SK-N-SH treated with all-trans-retinoic acid at 6 μM for 48 hours (cell line): ENCODE data around the gene DLG5.
A peak's percentile ranks its signal among the peaks of the same experiment; 100 is the strongest.

Source experiments
- ATAC-seq: fragments of 200-7000 bp; cut with Tn5 transposase; 3 replicates; pipeline ENCODE4 v1.9.1; 2020; ENCODE audit warnings: mild to moderate bottlenecking, moderate library complexity
- ARNTL ChIP-seq: fragments of 450-650 bp; formaldehyde crosslinking; IDR thresholded peaks from 2 replicates; pipeline ENCODE4 v1.5.0; 2020; ENCODE audit warnings: low read depth, mild to moderate bottlenecking, moderate library complexity, borderline replicate concordance
- BACH2 ChIP-seq: fragments of 250-450 bp; sonication (Bioruptor Pico); IDR thresholded peaks from 2 replicates; pipeline ENCODE4 v1.9.0; 2021; ENCODE audit warnings: mild to moderate bottlenecking, borderline replicate concordance
- CSDC2 ChIP-seq: fragments of 250-450 bp; sonication (Bioruptor Pico); IDR thresholded peaks from 2 replicates; pipeline ENCODE4 v1.5.0; 2020; ENCODE audit warnings: mild to moderate bottlenecking, moderate library complexity
- ESRRG ChIP-seq: fragments of 250-450 bp; sonication (Bioruptor Pico); IDR thresholded peaks from 2 replicates; pipeline ENCODE4 v1.6.1; 2021; ENCODE audit warnings: mild to moderate bottlenecking
- GLIS3 ChIP-seq: fragments of 250-450 bp; sonication (Bioruptor Pico); IDR thresholded peaks from 2 replicates; pipeline ENCODE4 v1.5.0; 2020; ENCODE audit warnings: mild to moderate bottlenecking, moderate library complexity
- ISL1 ChIP-seq: fragments of 250-450 bp; sonication (Bioruptor Pico); IDR thresholded peaks from 2 replicates; pipeline ENCODE4 v2.1.2; 2022; ENCODE audit warnings: mild to moderate bottlenecking, moderate library complexity
- OSR1 ChIP-seq: fragments of 250-450 bp; sonication (Bioruptor Pico); IDR thresholded peaks from 2 replicates; pipeline ENCODE4 v1.8.0; 2022; ENCODE audit warnings: moderate library complexity, mild to moderate bottlenecking, inconsistent platforms
- PPARA ChIP-seq: fragments of 250-450 bp; sonication (Bioruptor Pico); IDR thresholded peaks from 2 replicates; pipeline ENCODE4 v1.5.0; 2020; ENCODE audit warnings: mild to moderate bottlenecking, borderline replicate concordance
- RARB ChIP-seq: fragments of 250-450 bp; sonication (Bioruptor Pico); IDR thresholded peaks from 2 replicates; pipeline ENCODE4 v1.8.0; 2021; ENCODE audit warnings: mild to moderate bottlenecking, moderate library complexity
- TCF4 ChIP-seq: fragments of 250-450 bp; sonication (Bioruptor Pico); IDR thresholded peaks from 2 replicates; pipeline ENCODE4 v1.8.0; 2021; ENCODE audit warnings: mild to moderate bottlenecking, moderate library complexity, borderline replicate concordance
- TOX ChIP-seq: fragments of 250-450 bp; sonication (Bioruptor Pico); IDR thresholded peaks from 2 replicates; pipeline ENCODE4 v1.8.0; 2021; ENCODE audit warnings: mild to moderate bottlenecking, moderate library complexity, borderline replicate concordance
- ZC3H10 ChIP-seq: fragments of 250-450 bp; sonication (Bioruptor Pico); IDR thresholded peaks from 2 replicates; pipeline ENCODE4 v1.5.1; 2021; ENCODE audit warnings: mild to moderate bottlenecking, moderate library complexity
- ZFP3 ChIP-seq: fragments of 250-450 bp; sonication (Bioruptor Pico); IDR thresholded peaks from 2 replicates; pipeline ENCODE4 v1.5.0; 2020; ENCODE audit warnings: mild to moderate bottlenecking, moderate library complexity
- ZFP30 ChIP-seq: fragments of 450-650 bp; formaldehyde crosslinking; IDR thresholded peaks from 2 replicates; pipeline ENCODE4 v1.5.0; 2022; ENCODE audit warnings: mild to moderate bottlenecking, moderate library complexity
- ZNF565 ChIP-seq: fragments of 450-650 bp; formaldehyde crosslinking; conservative IDR thresholded peaks from 2 replicates; pipeline ENCODE4 v1.5.0; 2020; ENCODE audit warnings: low read depth, mild to moderate bottlenecking, moderate library complexity
- ZNF70 ChIP-seq: fragments of 450-650 bp; formaldehyde crosslinking; IDR thresholded peaks from 2 replicates; pipeline ENCODE4 v1.5.0; 2020; ENCODE audit warnings: mild to moderate bottlenecking, moderate library complexity
- ZNF8 ChIP-seq: fragments of 450-650 bp; formaldehyde crosslinking; IDR thresholded peaks from 2 replicates; pipeline ENCODE4 v1.5.0; 2020; ENCODE audit warnings: mild to moderate bottlenecking, moderate library complexity
- TF ChIP-seq, protein P1 (sequence below): fragments of 250-450 bp; sonication (Bioruptor Pico); IDR thresholded peaks from 2 replicates; pipeline ENCODE4 v1.5.1; 2021; ENCODE audit warnings: mild to moderate bottlenecking, moderate library complexity
- TF ChIP-seq, protein P2 (sequence below): fragments of 250-450 bp; sonication (Bioruptor Pico); IDR thresholded peaks from 2 replicates; pipeline ENCODE4 v1.8.0; 2021; ENCODE audit warnings: low read depth, mild to moderate bottlenecking, moderate library complexity, borderline replicate concordance

Gene DLG5

DNA sequence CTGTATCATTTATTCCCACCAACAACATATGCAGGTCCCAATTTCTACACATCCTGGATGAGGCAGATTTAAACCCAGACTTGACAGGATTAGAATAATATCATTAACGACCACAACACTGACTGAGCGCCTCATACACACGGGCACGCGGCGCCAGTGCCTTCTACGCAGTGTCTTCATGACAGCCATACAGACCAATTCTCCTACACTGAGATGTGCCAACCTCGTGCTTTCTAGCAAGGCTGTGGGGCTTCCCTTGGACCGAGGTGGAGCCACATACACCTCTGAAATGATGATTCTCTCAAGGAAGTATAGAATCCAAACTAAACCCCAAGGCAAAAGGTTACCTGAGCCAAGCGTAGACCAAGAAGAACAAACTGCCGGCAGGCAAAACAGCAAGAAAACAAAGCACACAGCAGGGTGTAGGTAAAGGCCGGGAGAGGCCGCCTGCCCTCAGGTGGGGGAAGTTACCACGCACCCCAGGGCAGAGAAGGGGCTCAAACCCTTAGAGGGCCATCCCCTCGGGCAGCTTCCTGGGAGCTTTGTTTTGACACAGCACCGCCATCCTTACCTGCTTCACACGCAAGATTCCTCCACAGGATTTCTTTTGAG is 75.8 kb downstream of the DLG5 start:
- no peak for TF ChIP-seq ZNF565 (CRISPR knock-in tag)
- TF ChIP-seq OSR1 (CRISPR knock-in tag): no peak
- no peak for TF ChIP-seq CSDC2
- TF ChIP-seq, protein P1, sequence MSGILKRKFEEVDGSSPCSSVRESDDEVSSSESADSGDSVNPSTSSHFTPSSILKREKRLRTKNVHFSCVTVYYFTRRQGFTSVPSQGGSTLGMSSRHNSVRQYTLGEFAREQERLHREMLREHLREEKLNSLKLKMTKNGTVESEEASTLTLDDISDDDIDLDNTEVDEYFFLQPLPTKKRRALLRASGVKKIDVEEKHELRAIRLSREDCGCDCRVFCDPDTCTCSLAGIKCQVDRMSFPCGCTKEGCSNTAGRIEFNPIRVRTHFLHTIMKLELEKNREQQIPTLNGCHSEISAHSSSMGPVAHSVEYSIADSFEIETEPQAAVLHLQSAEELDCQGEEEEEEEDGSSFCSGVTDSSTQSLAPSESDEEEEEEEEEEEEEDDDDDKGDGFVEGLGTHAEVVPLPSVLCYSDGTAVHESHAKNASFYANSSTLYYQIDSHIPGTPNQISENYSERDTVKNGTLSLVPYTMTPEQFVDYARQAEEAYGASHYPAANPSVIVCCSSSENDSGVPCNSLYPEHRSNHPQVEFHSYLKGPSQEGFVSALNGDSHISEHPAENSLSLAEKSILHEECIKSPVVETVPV (CRISPR knock-in tag): no peak
- TF ChIP-seq ARNTL (CRISPR knock-in tag): no peak
- TF ChIP-seq TOX (CRISPR knock-in tag): no peak
- TF ChIP-seq, all 23 proteins: peak for 0
- ATAC-seq: no peak

DNA sequence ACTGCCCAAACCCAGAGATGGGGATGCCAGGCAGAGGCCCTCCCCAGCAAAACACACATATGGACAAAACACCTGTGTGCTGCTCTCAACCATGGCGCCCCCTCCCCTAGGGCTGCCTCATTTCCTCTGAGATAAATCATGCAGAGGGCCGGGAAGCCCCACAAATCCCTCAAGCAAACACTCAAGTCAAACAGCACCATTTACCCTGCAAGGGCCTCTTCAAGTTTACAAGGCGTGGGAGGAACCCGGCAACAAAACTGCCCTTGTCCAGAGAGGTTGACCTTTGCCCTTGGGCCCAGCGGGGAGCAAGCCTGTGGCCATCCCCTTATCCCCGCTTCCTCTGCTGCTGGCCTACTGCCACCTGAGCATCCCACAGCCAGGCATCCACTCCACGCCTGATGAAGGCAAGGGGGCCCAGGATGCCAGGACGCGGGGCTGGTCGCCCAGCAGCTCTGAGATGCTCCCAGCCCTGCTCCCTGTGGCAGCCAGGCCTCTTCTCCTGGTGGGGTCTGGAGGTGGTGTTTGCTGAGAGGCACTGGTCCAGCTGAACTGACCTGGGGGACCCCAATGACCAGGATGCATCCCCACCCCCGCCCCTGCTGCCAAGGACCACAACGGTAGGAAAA is 77.4 kb downstream of the DLG5 start:
- no peak for ATAC-seq
- TF ChIP-seq ZFP3 (no peak), TOX (CRISPR knock-in tag) (no peak), BACH2 (no peak), ZFP30 (CRISPR knock-in tag) (no peak), ARNTL (CRISPR knock-in tag) (no peak), ZC3H10 (no peak), ZNF565 (CRISPR knock-in tag) (no peak), PPARA (no peak), ZNF70 (no peak)
- TF ChIP-seq, protein P1 (CRISPR knock-in tag): no peak

DNA sequence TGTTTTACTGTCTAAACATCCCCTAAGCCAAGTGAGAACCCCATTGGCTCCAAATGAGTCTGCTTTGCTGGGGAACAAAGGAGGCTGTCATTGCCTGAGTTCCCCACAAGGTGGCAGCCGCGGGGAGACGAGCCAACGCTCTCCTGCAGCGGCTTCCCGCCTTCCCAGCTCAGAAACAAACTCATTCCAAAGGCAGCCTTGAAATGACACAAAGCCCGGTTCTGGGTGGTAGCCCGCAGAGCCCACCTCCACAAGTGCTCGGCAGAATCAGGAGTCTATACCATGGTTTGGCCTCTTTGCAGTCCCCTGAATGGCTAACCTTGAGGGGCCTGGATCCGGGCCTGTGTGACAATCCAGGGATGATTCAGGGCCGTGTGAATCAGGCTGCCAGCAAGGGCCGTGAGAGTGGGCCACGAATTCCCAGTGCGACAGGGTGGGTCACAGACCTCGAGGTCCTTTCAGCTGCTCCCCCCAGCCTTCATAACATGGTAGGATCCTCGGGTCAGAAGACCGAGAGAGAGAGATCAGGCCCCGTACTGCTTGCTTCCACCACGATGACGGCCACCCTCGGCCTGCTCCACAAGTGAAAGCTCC is 79.7 kb downstream of the DLG5 start:
- no peak for TF ChIP-seq ZNF8
- TF ChIP-seq RARB (CRISPR knock-in tag): no peak
- TF ChIP-seq ZFP3: no peak
- no peak for TF ChIP-seq ZNF565 (CRISPR knock-in tag)
- TF ChIP-seq ZNF70: no peak
- ATAC-seq: peak; percentile 81

DNA sequence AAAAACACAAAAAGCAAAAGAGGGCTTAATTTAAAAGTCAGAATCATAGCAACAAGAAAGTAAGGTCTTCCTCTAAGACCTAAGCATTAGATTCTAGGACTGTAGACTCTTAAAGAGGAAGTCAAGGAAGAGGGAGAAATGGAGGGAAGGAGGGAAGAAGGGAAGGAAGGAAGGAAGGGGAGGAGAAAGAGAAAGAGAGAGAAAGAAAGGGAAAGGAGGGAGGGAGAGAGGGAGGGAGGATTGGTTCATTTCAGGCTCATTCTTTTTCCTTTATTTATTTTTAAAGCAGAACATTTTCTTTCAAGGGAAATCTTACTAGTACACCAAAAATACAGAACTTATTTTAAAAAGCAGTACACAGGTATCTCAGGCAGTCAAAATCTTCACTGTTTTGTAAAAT is 81.1 kb downstream of the DLG5 start:
- ATAC-seq: no peak; the same call in 2 of the 3 replicates
- TF ChIP-seq TCF4 (CRISPR knock-in tag) (no peak), ESRRG (CRISPR knock-in tag) (no peak), RARB (CRISPR knock-in tag) (no peak), ISL1 (CRISPR knock-in tag) (no peak), TOX (CRISPR knock-in tag) (no peak), ZFP30 (CRISPR knock-in tag) (no peak), ZNF565 (CRISPR knock-in tag) (no peak), OSR1 (CRISPR knock-in tag) (no peak)
- TF ChIP-seq, protein P2, sequence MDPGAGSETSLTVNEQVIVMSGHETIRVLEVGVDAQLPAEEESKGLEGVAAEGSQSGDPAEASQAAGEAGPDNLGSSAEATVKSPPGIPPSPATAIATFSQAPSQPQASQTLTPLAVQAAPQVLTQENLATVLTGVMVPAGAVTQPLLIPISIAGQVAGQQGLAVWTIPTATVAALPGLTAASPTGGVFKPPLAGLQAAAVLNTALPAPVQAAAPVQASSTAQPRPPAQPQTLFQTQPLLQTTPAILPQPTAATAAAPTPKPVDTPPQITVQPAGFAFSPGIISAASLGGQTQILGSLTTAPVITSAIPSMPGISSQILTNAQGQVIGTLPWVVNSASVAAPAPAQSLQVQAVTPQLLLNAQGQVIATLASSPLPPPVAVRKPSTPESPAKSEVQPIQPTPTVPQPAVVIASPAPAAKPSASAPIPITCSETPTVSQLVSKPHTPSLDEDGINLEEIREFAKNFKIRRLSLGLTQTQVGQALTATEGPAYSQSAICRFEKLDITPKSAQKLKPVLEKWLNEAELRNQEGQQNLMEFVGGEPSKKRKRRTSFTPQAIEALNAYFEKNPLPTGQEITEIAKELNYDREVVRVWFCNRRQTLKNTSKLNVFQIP (CRISPR knock-in tag): no peak
- TF ChIP-seq, all 23 proteins: peak for 0

DNA sequence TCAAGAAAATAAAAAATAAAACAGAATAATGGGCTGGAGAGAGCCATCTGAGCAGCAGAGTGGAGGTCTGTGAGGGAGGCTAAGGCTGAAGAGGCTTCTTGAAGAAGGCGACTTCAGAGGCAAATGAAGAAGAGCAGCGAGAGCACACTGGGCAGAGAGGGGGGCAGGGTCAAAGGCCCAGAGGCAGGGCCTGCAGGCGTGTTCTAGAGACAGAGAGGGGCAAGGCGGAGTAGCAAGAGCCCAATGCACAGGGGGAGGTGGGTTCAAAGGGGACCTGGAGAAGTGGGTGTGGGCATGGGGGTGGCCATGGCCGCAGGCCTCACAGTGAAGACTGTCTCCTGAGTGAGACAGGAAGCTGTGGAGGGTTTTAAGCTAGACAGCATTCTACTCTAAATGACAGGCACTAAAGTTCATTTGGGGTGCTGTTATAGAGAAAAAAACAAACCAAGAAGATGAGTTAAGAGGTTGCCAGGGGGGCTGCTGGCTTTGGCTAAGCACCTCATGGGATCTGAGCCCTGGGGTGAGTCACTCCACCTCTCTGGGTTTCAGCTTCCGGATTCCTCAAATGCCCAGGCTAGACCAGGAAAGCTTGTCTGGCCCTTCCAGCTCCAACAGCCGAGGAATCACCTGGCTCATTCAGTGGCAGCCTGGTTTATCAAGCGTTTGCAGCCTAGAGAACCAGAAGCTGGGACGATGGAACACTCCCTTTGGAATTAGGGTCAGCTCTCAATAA is 81.7 kb downstream of the DLG5 start:
- ATAC-seq: peak; percentile 91
- TF ChIP-seq CSDC2 (no peak), TOX (CRISPR knock-in tag) (no peak), ZC3H10 (no peak), BACH2 (no peak), GLIS3 (CRISPR knock-in tag) (no peak), PPARA (no peak), ARNTL (CRISPR knock-in tag) (no peak), ZNF8 (no peak)
- TF ChIP-seq, protein P2 (CRISPR knock-in tag): no peak
- TF ChIP-seq, protein P1 (CRISPR knock-in tag): no peak
